Heart right ventricle (tissue), 16 donors: ENCODE data around the gene NELFB. TPM values are rescaled to one million over a fixed set of nuclear protein-coding genes. Genes with fewer than 3 reads are reported as not detected.

Source experiments
- ATAC-seq, 8 donors: fragments of 200-7000 bp; cut with Tn5 transposase; one replicate each; pipeline ENCODE4 v1.9.1; 2020; ENCODE audit warnings: mild to moderate bottlenecking in 8 of 8, moderate library complexity in 8 of 8, moderate number of reproducible peaks in 1 of 8
- DNase-seq, 2 donors: peaks; one replicate each; pipeline ENCODE4 v3.0.0-alpha.2; 2020
- H3K27ac ChIP-seq, 10 donors: fragments of 200-600 bp; sonication (generic) in 2 of 10; one replicate each; pipeline versions ENCODE4 v1.5.0 to v1.8.0; 2020 to 2022; ENCODE audit warnings: mild to moderate bottlenecking in 3 of 10
- H3K27me3 ChIP-seq, 7 donors: fragments of 200-600 bp; one replicate each; pipeline ENCODE4 v1.8.0; 2021 to 2022; ENCODE audit warnings: mild to moderate bottlenecking in 2 of 7
- H3K36me3 ChIP-seq, 9 donors: fragments of 200-600 bp; sonication (generic) in 1 of 9; one replicate each; pipeline versions ENCODE4 v1.5.0 to v1.8.0; 2020 to 2022; ENCODE audit warnings: mild to moderate bottlenecking in 2 of 9
- H3K4me1 ChIP-seq, 9 donors: fragments of 200-600 bp; sonication (generic) in 1 of 9; one replicate each; pipeline versions ENCODE4 v1.5.0 to v1.8.0; 2020 to 2022; ENCODE audit warnings: mild to moderate bottlenecking in 4 of 9
- H3K4me3 ChIP-seq, 10 donors: fragments of 200-600 bp; sonication (generic) in 2 of 10; one replicate each; pipeline versions ENCODE4 v1.5.0 to v1.8.0; 2020 to 2022; ENCODE audit warnings: mild to moderate bottlenecking in 7 of 10, moderate library complexity in 2 of 10
- H3K9me3 ChIP-seq, 11 donors: fragments of 200-600 bp in 10 of 11; sonication (generic) in 2 of 11; one replicate each; pipeline versions ENCODE4 v1.5.0 to v1.8.0; 2013 to 2022; ENCODE audit warnings: mild to moderate bottlenecking in 2 of 11, control low read depth in 1 of 11, moderate library complexity in 1 of 11
- CTCF ChIP-seq, 9 donors: fragments of 200-600 bp; sonication (generic) in 2 of 9; IDR thresholded peaks; one replicate each; pipeline versions ENCODE4 v1.5.0 to v1.8.0; 2021 to 2022; ENCODE audit warnings: antibody characterized with exemption in 9 of 9, mild to moderate bottlenecking in 5 of 9, moderate library complexity in 1 of 9
- WGBS, 2 donors: extraction: QIAGEN DNeasy Blood & Tissue Kit; methylation state at CpG; one replicate each; pipeline ENCODE4 v1.1.7; 2013; ENCODE audit warnings: inconsistent platforms in 1 of 2; 5-methylcytosine and 5-hydroxymethylcytosine counted together
- intact Hi-C, 10 donors: fragments of 100-400 bp; cut with DNase I; formaldehyde crosslinking; loops; one replicate each; pipeline versions ENCODE4 v1.11.1 to v1.14.2; 2022
- polyA plus RNA-seq, 2 donors: library from polyadenylated mRNA; stranded (reverse); fragments of 200-250 nt; gene quantifications; one replicate each; pipeline ENCODE4 v1.2.3, GENCODE V29; 2013
- total RNA-seq, 10 donors: library from RNA; stranded (reverse); fragmentation: NEBNext Ultra II Directional in 3 of 10; extraction: Animal tissue kit (Norgen Biotek cat#: 25700) in 3 of 10; gene quantifications; one replicate each; pipeline versions ENCODE4 v1.2.1 to v1.2.4, GENCODE V29; 2021 to 2023
- donor health status: Arrhythmogenic right ventricular cardiomyopathy.
- donor health status: ischemic (EF 13 %, LVEDD 7.1; RV severe dilation, severe dysfunction).
- donor health status: healthy with polysubstance abuse.
- donor health status: DM: no; HTN: yes; CAD: no.
- donor health status: DM: no; HTN: no; CAD: no.
- donor health status: ischemic (EF 25% LVEDD 6.9; RV normal size, moderate dysfunction).
- donor health status: ischemic (EF 25% LVEDD 5.7; RV mildly dilated, moderate dysfunction).
- donor health status: healthy.
- donor health status: DM: yes; HTN: yes; CAD: no.
- donor health status: Ischemic cardiomyopathy.
- donor health status: ischemic (EF 35%, LVEDD 5.7; RV mildly dilated, moderate dysfunction).
- donor health status: nonischemic (EF 11% LVEDD 7.7; RV severe dilation, severe dysfunction).
- donor health status: DM: yes; HTN: yes; CAD: no.
- donor health status: PGD.
- donor health status: ischemic (EF 29% LVEDD 5.4; RV normal size, mild dysfunction).
- donor health status: nonischemic (EF 23%, LVEDD 6.1; RV moderate dilation, normal function).

Gene NELFB
- total and polyA plus RNA-seq, 12 donors: 31.5 to 52.9 (median 39.2) TPM

DNA sequence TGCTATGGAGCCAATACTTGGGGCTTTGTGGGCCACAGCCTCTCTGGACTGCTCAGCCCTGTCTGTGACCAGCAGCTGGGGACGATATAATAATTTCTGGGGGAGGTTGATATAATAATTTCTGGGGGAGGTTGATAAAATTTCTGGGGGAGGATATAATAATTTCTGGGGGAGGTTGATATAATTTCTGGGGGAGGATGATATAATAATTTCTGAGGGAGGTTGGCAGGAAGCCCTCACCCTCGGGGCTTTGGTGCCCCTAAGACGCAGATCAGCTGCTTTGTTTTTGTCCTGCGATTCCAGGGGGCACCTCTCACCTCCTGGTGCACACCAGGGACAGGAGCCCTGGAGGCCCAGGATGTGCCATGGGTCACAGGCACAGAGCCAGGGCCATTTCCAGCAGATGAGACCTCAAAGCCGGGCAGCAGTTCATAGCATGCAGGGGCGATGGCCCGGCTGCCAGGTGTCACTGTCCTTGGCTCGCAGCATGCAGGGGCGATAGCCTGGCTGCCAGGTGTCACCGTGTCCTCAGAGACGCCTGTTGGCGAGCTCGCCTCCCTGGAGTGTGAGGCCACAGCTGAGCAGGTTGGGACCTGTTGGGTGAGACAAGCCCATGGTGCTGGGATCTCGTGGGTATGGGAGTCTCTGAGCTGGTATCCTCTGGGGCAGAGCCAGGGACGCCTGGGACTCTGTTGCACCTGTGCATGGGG lies 18.6 kb downstream of the NELFB start:
- Histone ChIP-seq H3K4me1 (peaks cover 42 to 90% (median 69%) of the 10 kb centered on the region in 9 donors), H3K27me3 (no peaks in the 10 kb centered on the region), H3K36me3 (peaks cover 8 to 51% (median 11%) of the 10 kb centered on the region in 9 donors), H3K9me3 (no peaks in the 10 kb centered on the region), H3K27ac (peak overlapping the region in 1 of 10 donors; percentile 3), H3K4me3 (no peak overlapping the region)
- ATAC-seq (no peak), DNase-seq (peak in 1 of 2 donors; percentile 10)
- WGBS, 2 donors: 60 to 72% methylated on average over 15 of the region's 15 CpGs
- intact Hi-C loops: no loop called here
- no peak for TF ChIP-seq CTCF (IDR thresholded peaks at IDR 0.05)

GRCh38 chr9:137275203-137275587 lies 20.1 kb downstream of the NELFB start:
- Histone ChIP-seq H3K27me3 (no peaks in the 10 kb centered on the region), H3K27ac (peak overlapping the region in 9 of 10 donors; percentile 91 to 100 (median 98)), H3K4me3 (no peak overlapping the region), H3K9me3 (no peaks in the 10 kb centered on the region), H3K4me1 (peaks cover 37 to 88% (median 59%) of the 10 kb centered on the region in 9 donors), H3K36me3 (peaks cover 8 to 53% (median 21%) of the 10 kb centered on the region in 9 donors)
- intact Hi-C loops: no loop called here
- ATAC-seq (no peak), DNase-seq (peak in 1 of 2 donors; percentile 5)
- TF ChIP-seq CTCF (IDR thresholded peaks at IDR 0.05): no peak
- 85 to 90% methylated on average over 10 of the region's 10 CpGs for WGBS, 2 donors

DNA sequence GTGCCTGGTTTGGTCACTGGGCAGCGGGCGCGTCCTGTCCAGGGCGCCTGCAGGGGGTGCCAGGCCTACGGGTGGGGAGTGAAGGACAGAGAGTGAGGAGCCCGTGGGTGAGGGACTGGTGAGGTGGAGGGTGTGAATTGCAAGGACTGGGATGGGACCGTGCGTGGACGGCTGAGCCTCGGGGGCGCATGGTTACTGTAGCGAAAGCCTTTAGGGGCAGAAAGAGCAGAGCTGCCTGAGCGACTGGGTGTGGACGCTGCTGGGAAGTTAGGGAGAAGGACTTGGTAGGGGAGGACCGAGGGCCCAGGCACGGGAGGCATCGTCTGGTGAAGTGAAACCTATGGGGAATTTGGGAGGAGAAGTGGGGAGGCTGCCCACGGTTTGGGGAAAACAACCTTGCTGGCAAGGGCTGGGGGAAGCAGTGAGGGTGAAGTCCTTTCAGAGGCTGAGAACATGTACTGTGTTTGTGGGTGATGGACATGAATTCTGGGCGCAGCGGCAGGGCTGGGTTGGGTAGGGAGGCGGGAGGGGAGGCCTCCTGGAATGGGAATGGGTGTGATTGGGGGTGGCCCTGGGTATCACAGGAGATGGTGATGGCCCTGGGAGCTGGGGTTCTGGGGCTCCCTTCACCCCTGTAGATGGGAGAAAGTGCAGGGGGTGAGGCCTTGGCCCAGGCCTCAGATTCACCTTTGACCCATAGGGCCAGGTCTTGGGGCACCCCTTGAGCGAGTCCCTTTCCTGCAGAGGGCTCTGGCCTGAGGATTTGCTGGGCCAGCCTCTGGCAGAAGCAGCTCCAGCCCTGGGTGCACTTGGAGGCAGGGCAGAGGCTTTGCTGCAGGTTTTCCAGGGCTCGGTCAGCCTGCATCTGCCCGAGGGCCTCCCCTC lies 20.7 kb downstream of the NELFB start:
- intact Hi-C loops: no loop called here
- H3K9me3 ChIP-seq: no peaks in the 10 kb centered on the region
- H3K27me3 ChIP-seq: no peaks in the 10 kb centered on the region
- peak; percentile 5 to 18 for DNase-seq
- peaks cover 8 to 53% (median 21%) of the 10 kb centered on the region in 9 donors for H3K36me3 ChIP-seq
- 79% methylated on average over 24 of the region's 24 CpGs for WGBS, 2 donors
- no peak for ATAC-seq
- peak overlapping the region; percentile 91 to 100 (median 98) for H3K27ac ChIP-seq
- TF ChIP-seq CTCF (IDR thresholded peaks at IDR 0.05): peak in 1 of 9 donors; percentile 7
- H3K4me3 ChIP-seq: peak overlapping the region in 4 of 10 donors; percentile 56 to 70 (median 66)
- peaks cover 35 to 88% (median 66%) of the 10 kb centered on the region in 9 donors for H3K4me1 ChIP-seq
